ENCODE measurements around the gene TIMP3.

The TIMP3 gene

DNA sequence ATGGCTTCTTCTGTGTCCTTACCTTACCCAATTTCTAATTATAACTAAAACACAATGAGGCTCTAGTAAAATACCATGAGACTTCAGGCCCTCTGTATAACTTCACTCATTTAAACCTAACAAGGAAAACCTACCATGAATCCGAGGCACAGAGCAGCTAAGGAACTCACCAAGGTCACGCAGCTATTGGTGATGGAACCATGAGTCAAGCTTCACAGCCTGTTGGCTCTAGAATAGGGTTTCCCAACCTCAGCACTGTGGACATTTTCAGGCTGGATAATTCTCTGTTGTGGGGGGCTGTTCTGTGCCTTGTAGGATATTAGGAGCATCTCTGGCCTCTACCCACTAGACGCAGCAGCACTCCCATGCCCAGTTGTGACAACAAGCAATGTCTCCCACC is 75.7 kb downstream of the TIMP3 start:
- DNase-seq (ENCODE audit: low read depth in 2 of 2), result peak in 1 of 2 donors; percentile 16
- TF ChIP-seq, protein P1, sequence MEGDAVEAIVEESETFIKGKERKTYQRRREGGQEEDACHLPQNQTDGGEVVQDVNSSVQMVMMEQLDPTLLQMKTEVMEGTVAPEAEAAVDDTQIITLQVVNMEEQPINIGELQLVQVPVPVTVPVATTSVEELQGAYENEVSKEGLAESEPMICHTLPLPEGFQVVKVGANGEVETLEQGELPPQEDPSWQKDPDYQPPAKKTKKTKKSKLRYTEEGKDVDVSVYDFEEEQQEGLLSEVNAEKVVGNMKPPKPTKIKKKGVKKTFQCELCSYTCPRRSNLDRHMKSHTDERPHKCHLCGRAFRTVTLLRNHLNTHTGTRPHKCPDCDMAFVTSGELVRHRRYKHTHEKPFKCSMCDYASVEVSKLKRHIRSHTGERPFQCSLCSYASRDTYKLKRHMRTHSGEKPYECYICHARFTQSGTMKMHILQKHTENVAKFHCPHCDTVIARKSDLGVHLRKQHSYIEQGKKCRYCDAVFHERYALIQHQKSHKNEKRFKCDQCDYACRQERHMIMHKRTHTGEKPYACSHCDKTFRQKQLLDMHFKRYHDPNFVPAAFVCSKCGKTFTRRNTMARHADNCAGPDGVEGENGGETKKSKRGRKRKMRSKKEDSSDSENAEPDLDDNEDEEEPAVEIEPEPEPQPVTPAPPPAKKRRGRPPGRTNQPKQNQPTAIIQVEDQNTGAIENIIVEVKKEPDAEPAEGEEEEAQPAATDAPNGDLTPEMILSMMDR (IDR thresholded peaks at IDR 0.05; ENCODE audit: low read depth, low read length), result no peak
- no peak overlapping the region for H3K4me3 ChIP-seq (replicated peaks in 1 of 2; ENCODE audit: low read depth in 2 of 2, low read length in 2 of 2)

DNA sequence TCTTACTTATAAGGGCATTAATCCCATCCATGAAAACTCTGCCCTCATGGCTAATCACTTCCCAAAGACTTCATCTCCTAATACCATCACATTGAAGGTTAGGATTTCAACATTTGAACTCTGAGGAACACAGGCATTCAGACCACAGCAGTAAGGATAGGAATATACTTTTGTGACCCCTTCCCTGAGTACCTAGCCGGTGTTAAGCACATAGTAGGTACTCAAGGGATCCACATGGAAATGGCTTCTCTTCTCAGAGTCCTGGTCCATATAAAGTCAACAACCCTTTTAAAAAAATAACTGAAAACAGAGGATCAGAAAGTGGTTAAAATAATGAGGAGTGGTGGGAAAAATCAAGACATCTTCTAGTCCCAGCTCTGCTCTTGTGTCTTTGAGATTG is 78.0 kb downstream of the TIMP3 start:
- H3K4me3 ChIP-seq (replicated peaks in 1 of 2; ENCODE audit: low read depth in 2 of 2, low read length in 2 of 2), result no peak overlapping the region
- peak in 1 of 2 donors; percentile 3 for DNase-seq (ENCODE audit: low read depth in 2 of 2)
- TF ChIP-seq, protein P1 (IDR thresholded peaks at IDR 0.05; ENCODE audit: low read depth, low read length), result no peak

DNA sequence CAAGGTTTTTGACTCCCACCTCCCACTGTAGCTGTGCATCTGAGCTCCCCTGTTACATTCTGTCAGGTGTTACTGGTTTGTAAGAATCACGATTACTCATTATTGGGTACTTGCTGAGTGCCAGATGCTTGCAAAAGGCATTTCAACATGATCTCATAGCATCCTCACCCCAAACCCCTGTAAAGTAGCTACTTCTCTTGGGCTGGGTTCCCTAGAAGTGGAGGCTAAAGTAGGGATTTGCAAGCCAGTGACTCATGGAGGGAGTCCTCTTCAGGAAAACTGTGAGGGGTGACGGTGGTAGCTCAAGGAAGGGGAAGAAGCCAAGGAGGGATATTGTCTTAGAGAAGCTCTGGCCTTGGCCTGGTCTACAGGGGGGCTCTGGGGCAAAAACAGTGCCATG is 78.6 kb downstream of the TIMP3 start:
- peak; percentile 29 to 43 for DNase-seq (ENCODE audit: low read depth in 2 of 2)
- TF ChIP-seq, protein P1 (IDR thresholded peaks at IDR 0.05; ENCODE audit: low read depth, low read length), result no peak
- no peak overlapping the region for H3K4me3 ChIP-seq (replicated peaks in 1 of 2; ENCODE audit: low read depth in 2 of 2, low read length in 2 of 2)

- DNase-seq (ENCODE audit: low read depth in 2 of 2), result no peak
- TF ChIP-seq, protein P1 (IDR thresholded peaks at IDR 0.05; ENCODE audit: low read depth, low read length), result no peak
- no peak overlapping the region for H3K4me3 ChIP-seq (replicated peaks in 1 of 2; ENCODE audit: low read depth in 2 of 2, low read length in 2 of 2)
Observed at GRCh38 chr22:32880505-32880892, 79.0 kb downstream of the TIMP3 start.

DNA sequence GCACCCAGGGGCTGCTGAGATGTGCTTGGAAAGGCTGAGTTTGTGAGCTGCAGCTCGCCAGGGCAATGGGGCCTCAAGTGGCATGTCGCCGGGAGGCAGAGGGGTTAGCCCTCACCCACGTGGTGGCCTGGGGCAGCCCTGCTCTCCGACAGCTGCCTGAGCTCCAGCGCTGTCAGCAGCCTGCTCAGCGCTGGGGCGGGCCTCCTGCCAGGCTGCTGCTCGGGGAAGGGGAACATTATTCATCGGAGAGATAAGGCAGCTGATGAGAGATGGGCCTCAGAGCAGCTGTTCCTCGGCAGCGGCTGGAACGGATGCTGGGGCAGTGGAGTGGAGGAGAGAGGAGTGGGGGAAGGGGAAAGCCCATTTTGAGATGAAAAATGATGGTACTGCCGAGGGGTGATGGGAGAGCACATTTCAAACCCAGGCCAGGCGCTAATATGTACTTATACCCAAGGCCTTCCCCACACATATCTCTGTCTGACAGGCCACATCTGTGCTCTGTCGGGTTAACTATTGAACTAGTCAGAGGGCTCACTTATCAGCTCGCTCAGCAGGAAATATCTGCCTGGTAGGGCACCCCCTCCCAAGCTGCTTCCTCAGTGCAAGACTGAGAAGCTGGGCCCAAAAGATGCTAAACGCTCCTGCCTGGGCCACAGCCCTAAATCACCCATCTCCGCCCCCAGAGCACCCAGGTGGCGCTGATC is 79.5 kb downstream of the TIMP3 start:
- TF ChIP-seq, protein P1 (IDR thresholded peaks at IDR 0.05; ENCODE audit: low read depth, low read length), result no peak
- peak; percentile 46 to 93 for DNase-seq (ENCODE audit: low read depth in 2 of 2)
- H3K4me3 ChIP-seq (replicated peaks in 1 of 2; ENCODE audit: low read depth in 2 of 2, low read length in 2 of 2), result no peak overlapping the region

DNA sequence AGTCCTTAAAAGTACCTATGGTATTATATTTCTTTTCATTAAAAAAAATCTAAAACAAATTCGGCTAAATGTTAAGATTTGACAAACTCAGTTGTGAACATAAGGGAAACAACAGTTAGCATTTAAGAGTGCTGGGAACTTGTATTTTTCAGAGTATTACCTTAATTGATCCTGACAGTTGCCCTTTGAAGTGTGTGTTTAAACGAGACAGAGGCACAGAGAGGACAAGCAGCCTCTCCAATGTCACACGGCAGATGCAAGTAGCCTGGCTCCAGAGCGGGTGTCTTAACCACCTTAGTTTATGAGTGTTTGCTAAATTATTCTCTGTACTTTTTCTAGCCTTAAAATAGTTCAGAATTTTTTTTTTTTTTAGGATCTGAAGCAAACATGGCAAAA is 80.9 kb downstream of the TIMP3 start:
- H3K4me3 ChIP-seq (replicated peaks in 1 of 2; ENCODE audit: low read depth in 2 of 2, low read length in 2 of 2), result no peak overlapping the region
- TF ChIP-seq, protein P1 (IDR thresholded peaks at IDR 0.05; ENCODE audit: low read depth, low read length), result no peak

More for the DNA sequence above, 80.9 kb downstream of the TIMP3 start:
- no peak for DNase-seq (ENCODE audit: low read depth in 2 of 2)
